HG03108 (cell line): ENCODE data around the gene MICAL2.

Experiments
- ATAC-seq: cut with Tn5 transposase; IDR thresholded peaks from one replicate; pipeline ENCODE4 v1.9.1; 2021; ENCODE audit warnings: moderate library complexity; ENCODE audit not compliant: unreplicated experiment

MICAL2 gene

GRCh38 chr11:12204506-12204905 is 94.1 kb downstream of the MICAL2 start:
- ATAC-seq, result no peak

- ATAC-seq, result no peak
Observed at GRCh38 chr11:12205330-12205729, 94.9 kb downstream of the MICAL2 start.

- ATAC-seq, result no peak
Observed at GRCh38 chr11:12206529-12206928, 96.1 kb downstream of the MICAL2 start.

- no peak for ATAC-seq
Observed at GRCh38 chr11:12207384-12208150, 97.2 kb downstream of the MICAL2 start.

GRCh38 chr11:12209096-12209495 is 98.7 kb downstream of the MICAL2 start:
- ATAC-seq, result no peak

- no peak for ATAC-seq
Observed at GRCh38 chr11:12210200-12210599, 99.8 kb downstream of the MICAL2 start.

- no peak for ATAC-seq
Observed at GRCh38 chr11:12211331-12212065, 101.1 kb downstream of the MICAL2 start.

GRCh38 chr11:12212174-12212820 is 101.9 kb downstream of the MICAL2 start:
- no peak for ATAC-seq

- no peak for ATAC-seq
Observed at GRCh38 chr11:12212821-12213185, 102.4 kb downstream of the MICAL2 start.

- no peak for ATAC-seq
Observed at GRCh38 chr11:12213883-12214282, 103.5 kb downstream of the MICAL2 start.

- no peak for ATAC-seq
Observed at GRCh38 chr11:12214751-12215150, 104.4 kb downstream of the MICAL2 start.

- ATAC-seq, result no peak
Observed at GRCh38 chr11:12215181-12215593, 104.8 kb downstream of the MICAL2 start.

- ATAC-seq, result no peak
Observed at GRCh38 chr11:12216041-12216451, 105.7 kb downstream of the MICAL2 start.

- ATAC-seq, result no peak
Observed at GRCh38 chr11:12216671-12217374, 106.4 kb downstream of the MICAL2 start.

GRCh38 chr11:12217879-12218278 is 107.5 kb downstream of the MICAL2 start:
- ATAC-seq, result no peak

GRCh38 chr11:12218909-12219308 is 108.5 kb downstream of the MICAL2 start:
- no peak for ATAC-seq

GRCh38 chr11:12219757-12220156 is 109.4 kb downstream of the MICAL2 start:
- ATAC-seq, result no peak

- no peak for ATAC-seq
Observed at GRCh38 chr11:12220305-12220704, 109.9 kb downstream of the MICAL2 start.

- ATAC-seq, result no peak
Observed at GRCh38 chr11:12221051-12221535, 110.7 kb downstream of the MICAL2 start.

- no peak for ATAC-seq
Observed at GRCh38 chr11:12222055-12222792, 111.8 kb downstream of the MICAL2 start.
